ENCODE measurements around the gene FAM161B.
"Not testable (repeated sequence)": the region's sequence is repeated elsewhere in the genome, so short reads cannot be mapped to it uniquely, and the experiment has no call there.

Gene FAM161B

GRCh38 chr14:73943083-73943482 lies 6.8 kb downstream of the FAM161B start:
- DNase-seq, result no peak

GRCh38 chr14:73942180-73942579 lies 7.7 kb downstream of the FAM161B start:
- no peak for DNase-seq

DNA sequence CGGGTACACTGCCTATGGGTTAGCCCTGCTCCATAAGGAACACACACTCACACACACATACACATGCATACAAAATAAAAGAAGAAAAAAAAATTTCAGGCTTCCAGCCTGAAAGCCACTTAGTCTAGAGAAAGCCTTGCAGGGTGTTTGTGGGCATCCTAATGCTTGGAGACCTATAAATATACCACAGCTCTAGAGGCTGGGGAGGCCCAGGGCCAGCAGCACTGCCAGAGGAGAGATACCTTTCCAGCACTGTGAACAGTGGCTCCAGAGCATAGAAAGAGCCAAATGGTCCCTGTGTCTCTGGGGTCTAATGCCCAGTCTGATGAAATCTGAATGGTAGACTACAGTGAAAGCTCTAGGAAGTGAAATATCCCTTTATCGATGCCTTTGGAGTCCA lies 12.9 kb downstream of the FAM161B start:
- no peak for DNase-seq

GRCh38 chr14:73936548-73936947 lies 13.3 kb downstream of the FAM161B start:
- DNase-seq, result no peak

DNA sequence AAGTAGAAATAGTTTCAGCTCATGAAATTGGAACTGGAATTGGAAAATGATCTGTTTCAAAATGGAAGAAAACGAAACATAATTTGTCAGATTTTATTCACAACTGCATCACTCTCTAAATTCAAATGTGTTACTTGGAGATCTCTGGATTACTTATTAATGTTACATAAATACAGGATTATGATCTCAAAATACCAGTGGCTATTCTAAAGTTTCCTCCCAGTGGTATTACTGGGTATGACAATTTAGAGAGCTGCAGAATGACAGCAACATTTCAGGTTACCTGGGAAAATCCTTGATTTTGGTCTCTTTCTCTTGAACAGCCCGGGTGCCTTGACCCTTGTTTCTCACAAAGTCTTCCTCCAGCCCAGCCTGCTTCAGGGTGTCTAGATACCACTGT lies 14.2 kb downstream of the FAM161B start:
- peak; percentile 52 for DNase-seq

- DNase-seq, result no peak
Measured at GRCh38 chr14:73924337-73924736, 25.6 kb downstream of the FAM161B start.

DNA sequence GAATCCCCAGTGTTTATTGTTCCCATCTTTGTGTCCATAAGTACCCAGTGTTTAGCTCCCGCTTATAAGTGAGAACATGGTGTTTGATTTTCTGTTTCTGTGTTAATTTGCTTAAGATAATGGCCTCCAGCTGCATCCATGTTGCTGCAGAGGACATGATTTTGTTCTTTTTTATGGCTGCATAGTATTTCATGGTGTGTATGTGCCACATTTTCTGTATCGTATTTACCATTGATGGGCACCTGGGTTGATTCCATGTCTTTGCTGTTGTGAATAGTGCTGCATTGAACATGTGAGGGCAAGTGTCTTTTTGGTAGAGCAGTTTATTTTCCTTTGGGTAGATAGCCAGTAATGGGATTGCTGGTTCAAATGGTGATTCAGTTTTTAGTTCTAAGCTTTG lies 30.4 kb downstream of the FAM161B start:
- not testable (repeated sequence) for DNase-seq

DNA sequence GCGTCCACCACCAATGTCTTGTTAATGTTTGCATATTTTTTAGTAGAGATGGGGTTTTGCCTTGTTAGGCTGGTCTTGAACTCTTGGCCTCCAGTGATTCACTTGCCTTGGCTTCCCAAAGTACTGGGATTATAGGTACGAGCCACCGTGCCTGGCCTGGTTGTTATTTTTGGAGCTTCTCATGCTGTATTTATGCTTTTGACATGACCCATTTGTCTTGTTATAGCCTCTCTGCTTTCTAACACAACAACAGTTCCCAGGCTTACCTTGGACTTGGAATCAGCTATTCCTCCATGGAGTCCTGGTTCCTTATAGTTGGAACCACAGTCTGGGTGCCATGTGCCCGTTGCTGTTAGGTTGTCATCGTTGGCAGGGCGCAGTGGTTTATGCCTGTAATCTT lies 33.6 kb downstream of the FAM161B start:
- no peak for DNase-seq

GRCh38 chr14:73913256-73913655 lies 36.6 kb downstream of the FAM161B start:
- DNase-seq, result no peak

GRCh38 chr14:73909681-73910080 lies 40.2 kb downstream of the FAM161B start:
- no peak for DNase-seq

DNA sequence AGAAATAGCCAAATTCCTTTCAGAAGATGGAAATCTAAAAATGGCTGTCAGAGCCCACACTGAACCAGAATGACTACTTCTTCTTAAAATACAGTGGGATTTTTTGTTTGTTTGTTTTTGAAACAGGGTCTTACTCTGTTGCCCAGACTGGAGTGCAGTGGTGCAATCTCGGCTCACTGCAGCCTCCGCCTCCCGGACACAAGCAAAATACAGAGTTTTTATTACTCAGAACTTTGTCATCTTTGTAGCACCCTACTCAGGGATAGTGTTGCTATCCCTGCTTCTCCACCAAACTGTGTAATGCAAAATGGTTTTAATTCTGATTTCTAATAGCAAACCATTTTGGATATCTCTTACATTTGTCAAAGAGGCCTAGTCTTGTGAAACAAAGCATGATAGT lies 46.9 kb downstream of the FAM161B start:
- no peak for DNase-seq

- no peak for DNase-seq
Measured at GRCh38 chr14:73896521-73896920, 53.4 kb downstream of the FAM161B start.

GRCh38 chr14:73895939-73896338 lies 54.0 kb downstream of the FAM161B start:
- DNase-seq, result no peak

DNA sequence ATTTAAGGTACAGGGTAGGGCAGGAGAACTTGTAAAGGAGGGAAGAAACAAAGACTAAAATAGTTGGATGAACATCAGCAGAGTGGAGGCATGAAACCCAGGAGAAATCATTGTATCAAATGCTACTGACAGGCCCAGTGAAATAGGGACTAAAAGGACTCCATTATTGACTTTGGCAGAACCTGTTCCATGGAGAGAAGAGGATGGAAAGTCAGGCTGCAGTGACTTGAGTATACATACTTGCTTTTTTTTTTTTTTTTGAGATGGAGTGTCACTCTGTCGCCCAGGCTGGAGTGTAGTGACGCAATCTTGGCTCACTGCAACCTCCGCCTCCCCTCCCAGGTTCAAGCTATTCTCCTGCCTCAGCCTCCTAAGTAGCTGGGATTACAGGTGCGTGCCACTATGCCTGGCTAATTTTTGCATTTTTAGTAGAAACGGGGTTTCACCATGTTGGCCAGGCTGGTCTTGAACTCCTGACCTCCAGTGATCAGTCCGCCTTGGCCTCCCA lies 55.7 kb downstream of the FAM161B start:
- not testable (repeated sequence) for DNase-seq

DNA sequence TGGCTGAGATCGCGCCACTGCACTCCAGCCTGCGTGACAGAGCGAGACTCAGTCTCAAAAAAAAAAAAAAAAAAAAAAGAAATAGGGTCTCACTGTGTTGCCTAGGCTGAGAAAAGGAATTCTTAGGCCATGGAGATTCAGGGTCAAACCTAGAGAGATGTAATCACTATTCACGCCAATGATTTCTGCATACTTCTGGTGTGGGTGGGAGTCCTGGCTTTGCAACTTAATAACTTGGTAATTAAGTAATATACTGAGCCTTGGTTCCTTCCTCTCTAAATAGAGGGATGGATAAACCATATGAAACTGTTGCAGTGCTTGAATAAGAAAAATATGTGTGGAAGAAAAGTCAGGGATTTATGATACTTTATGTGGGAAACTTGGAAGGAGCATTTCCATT lies 60.5 kb downstream of the FAM161B start:
- DNase-seq, result no peak

DNA sequence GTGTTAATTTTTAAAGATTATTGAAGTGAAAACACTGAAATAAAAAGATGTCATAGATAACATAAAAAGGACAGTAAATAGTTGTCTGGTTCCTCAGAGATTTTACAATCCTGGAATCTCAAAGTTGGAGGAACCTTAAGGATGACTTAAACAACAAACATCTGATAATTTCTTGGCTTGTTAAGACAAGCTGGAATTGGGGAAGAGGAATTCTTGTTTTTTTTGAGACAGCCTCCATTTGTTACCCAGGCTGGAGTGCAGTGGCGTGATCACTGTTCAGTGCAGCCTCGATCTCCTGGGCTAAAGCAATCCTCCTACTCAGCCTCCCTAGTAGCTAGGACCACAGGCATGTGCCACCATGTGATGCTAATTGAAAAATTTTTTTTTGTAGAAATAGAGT lies 60.9 kb downstream of the FAM161B start:
- DNase-seq, result no peak

DNA sequence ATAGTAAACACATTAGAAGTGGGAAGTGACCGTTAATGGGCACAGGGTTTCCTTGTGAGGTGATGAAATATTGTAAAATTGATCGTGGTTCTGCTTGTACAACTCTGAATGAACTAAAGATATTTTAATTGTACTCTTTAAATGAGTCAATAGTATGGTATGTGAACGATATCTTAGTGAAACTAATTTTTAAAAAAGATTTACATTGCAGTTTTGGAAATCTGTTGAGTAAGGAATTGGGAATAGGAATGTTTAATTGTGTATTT lies 61.5 kb downstream of the FAM161B start:
- no peak for DNase-seq

DNA sequence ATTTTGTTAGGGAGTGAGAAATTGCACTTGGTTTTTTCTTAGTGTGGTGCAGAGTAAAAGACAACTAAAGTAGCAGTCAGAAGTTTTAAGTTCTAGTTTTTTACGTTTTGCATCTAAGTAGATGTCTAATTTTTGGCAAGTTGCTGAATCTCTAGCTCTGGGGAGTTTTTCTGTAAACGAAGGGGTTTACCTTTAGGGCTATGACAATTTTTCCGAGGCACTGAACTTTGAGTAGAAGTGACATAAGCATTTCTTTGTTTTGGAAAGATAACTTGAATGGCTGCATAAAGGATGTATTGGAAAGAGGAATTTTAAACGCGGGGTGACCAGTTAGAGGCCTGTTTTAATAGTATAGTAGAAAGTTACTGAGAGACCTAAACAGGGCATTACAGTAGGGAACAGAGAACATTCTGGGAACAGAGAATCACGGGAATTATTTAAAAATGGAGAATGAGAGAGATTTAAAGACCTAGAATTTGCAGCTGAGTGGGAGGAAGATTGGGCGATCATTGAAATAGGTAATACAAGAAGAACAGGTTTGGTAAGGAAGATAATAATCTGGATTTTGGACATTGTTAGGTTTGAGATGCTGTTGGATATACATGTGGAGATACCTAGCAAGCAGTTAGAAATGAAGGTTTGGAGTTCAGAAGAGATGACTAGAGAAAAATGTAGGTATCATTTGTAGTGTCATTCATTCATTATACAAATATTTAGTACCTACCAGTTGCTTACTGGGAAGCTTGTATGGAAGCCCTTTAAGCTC lies 62.0 kb downstream of the FAM161B start:
- DNase-seq, result peak; percentile 6

DNA sequence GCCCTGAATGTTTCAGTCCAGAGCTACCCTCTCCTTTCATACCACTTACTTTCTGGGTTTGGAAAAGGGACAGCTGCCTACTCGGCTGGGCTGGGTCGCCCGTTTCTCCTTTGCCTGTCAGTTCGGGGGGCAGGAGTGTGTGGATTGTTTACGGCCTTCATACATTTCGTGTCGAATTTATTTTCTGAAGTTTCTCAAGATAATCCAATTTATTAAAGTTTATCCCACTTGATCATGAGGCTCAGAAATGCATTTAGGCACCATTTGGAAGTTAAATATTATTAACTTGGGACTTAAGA lies 62.6 kb downstream of the FAM161B start:
- DNase-seq, result no peak

GRCh38 chr14:73886449-73887317 lies 63.2 kb downstream of the FAM161B start, which contains the start of gene ZNF410:
Gene ZNF410 (plus strand): TSS chr14:73886859. CDS start chr14:73892176, 5,317 bp downstream.
- DNase-seq, result peak; percentile 95

DNA sequence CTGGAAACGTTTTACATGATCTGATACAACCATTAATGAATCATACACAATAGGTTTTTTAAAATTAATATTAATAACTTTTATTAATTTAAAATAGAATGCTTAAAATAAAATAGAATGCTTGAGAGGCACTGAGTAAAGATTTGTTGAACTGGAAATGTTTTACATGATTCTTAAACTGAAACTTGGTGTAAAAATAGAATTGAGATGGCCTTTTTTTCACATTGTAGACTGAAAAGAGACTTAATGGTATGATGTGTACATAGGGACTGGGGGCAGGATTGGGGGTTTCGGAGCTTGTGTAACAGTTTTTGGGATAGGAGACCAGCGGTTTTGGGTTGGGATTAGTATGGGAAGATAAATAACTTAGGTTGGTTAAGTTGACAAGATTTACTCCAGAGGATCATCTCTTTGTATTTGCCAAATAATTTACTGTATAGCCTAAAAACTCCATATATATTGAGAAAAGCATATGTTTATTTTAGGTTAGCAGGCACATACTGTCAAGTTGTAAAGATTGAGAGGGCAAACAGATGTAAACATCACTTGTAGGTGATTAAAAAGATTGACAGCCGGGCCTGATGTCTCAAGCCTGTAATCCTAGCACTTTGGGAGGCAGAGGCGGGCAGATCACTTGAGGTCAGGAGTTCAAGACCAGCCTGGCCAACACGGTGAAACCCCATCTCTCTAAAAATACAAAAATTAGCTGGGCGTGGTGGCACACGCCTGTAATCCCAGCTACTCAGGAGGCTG lies 65.3 kb downstream of the FAM161B start:
- DNase-seq, result no peak
